ENCODE data around the gene EIF2B1.

DNA sequence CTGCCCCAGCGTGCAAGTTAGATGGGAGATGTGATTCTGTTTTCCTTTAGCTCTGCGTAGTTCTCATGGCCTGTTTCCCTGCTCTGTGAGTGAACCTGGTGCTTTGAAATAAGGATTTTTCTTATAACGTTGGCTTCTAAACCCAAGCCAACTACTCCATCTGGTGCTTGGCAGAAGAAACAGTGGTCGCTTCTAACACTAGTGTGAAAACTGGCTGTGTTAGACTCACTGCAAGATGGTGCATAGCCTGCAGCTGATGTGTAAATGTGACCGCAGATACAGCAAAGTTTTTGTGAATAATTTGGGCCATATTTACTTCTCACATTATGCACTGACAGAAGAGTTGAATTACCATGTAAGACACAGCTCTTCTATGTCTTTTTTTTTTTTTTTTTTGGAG is 12.4 kb upstream of the EIF2B1 start:
- TF ChIP-seq POLR2AphosphoS5 (IDR thresholded peaks at IDR 0.05; ENCODE audit: low read depth) (no peak), SPI1 (IDR thresholded peaks at IDR 0.05; ENCODE audit: borderline replicate concordance, low read depth) (no peak)
- TF ChIP-seq, protein P1, sequence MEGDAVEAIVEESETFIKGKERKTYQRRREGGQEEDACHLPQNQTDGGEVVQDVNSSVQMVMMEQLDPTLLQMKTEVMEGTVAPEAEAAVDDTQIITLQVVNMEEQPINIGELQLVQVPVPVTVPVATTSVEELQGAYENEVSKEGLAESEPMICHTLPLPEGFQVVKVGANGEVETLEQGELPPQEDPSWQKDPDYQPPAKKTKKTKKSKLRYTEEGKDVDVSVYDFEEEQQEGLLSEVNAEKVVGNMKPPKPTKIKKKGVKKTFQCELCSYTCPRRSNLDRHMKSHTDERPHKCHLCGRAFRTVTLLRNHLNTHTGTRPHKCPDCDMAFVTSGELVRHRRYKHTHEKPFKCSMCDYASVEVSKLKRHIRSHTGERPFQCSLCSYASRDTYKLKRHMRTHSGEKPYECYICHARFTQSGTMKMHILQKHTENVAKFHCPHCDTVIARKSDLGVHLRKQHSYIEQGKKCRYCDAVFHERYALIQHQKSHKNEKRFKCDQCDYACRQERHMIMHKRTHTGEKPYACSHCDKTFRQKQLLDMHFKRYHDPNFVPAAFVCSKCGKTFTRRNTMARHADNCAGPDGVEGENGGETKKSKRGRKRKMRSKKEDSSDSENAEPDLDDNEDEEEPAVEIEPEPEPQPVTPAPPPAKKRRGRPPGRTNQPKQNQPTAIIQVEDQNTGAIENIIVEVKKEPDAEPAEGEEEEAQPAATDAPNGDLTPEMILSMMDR (IDR thresholded peaks at IDR 0.05; ENCODE audit: insufficient read depth, low read length): no peak

Data from HL-60 (cell line).